SK-N-SH (cell line): Measurements from ENCODE around the gene HSPA12A. TPM values are rescaled to one million over a fixed set of nuclear protein-coding genes. Genes with fewer than 3 reads are reported as not detected.

Experiments
- CTCF ChIA-PET: fragments of 300-600, 350-600 bp; formaldehyde crosslinking; extraction: SDS; loops from one replicate; lab custom pipeline; 2021; lab: Yijun Ruan, JAX
- POLR2A ChIA-PET: fragments of 350-600 bp; sonication (Branson Sonifier 250); formaldehyde crosslinking; extraction: SDS; loops from one replicate; lab custom pipeline; 2020; ENCODE audit warnings: antibody characterized with exemption, inconsistent platforms; lab: Yijun Ruan, JAX
- DNase-seq: peaks from one replicate; pipeline ENCODE4 v3.0.0; 2012
- H2AFZ ChIP-seq: fragments of 200-600 bp; sonication (generic); 2 replicates; pipeline ENCODE4 v1.8.1; 2016; ENCODE audit warnings: antibody characterized with exemption, mild to moderate bottlenecking, low read depth
- H3F3A ChIP-seq: fragments of 200-600 bp; sonication (generic); replicated peaks from 2 replicates; pipeline ENCODE3; 2016; ENCODE audit warnings: antibody characterized with exemption, mild to moderate bottlenecking; ENCODE audit not compliant: insufficient read depth
- H3K27ac ChIP-seq, 2 experiments: fragments of 200-500 bp in 1 of 2; fragments of 200-600 bp in 1 of 2; sonication (Bioruptor generic) in 1 of 2; sonication (generic), shearing (Covaris generic) in 1 of 2; 2 replicates each; pipeline versions ENCODE4 v1.5.1 to v1.6.1; 2014 to 2016; ENCODE audit warnings: low read depth in 2 of 2, inconsistent platforms in 1 of 2, low read length in 1 of 2, mild to moderate bottlenecking in 1 of 2, mixed read lengths in 1 of 2
- H3K27me3 ChIP-seq: fragments of 200-600 bp; sonication (generic), shearing (Covaris generic); 2 replicates; pipeline ENCODE4 v1.6.1; 2016; ENCODE audit warnings: mixed run types; ENCODE audit not compliant: insufficient read depth
- H3K36me3 ChIP-seq, 2 experiments: fragments of 200-500 bp in 1 of 2; fragments of 200-600 bp in 1 of 2; sonication (Bioruptor generic) in 1 of 2; sonication (generic) in 1 of 2; replicated peaks in 1 of 2; 2 replicates each; pipeline versions ENCODE3 to v1.5.1; 2014 to 2016; ENCODE audit warnings: low read length in 1 of 2, mild to moderate bottlenecking in 1 of 2; ENCODE audit not compliant: insufficient read depth in 2 of 2, control insufficient read depth in 1 of 2
- H3K4me1 ChIP-seq, 2 experiments: fragments of 200-500 bp in 1 of 2; fragments of 200-600 bp in 1 of 2; sonication (Bioruptor generic) in 1 of 2; sonication (generic), shearing (Covaris generic) in 1 of 2; 2 replicates each; pipeline versions ENCODE4 v1.5.1 to v1.6.1; 2014 to 2016; ENCODE audit warnings: low read depth in 1 of 2, low read length in 1 of 2, mixed run types in 1 of 2; ENCODE audit not compliant: insufficient read depth in 2 of 2, control insufficient read depth in 1 of 2
- H3K4me2 ChIP-seq: fragments of 200-600 bp; sonication (generic), shearing (Covaris generic); 2 replicates; pipeline ENCODE4 v1.6.1; 2017; ENCODE audit warnings: mixed run types
- H3K4me3 ChIP-seq, 2 experiments: fragments of 200-500 bp in 1 of 2; fragments of 200-600 bp in 1 of 2; sonication (Bioruptor generic) in 1 of 2; sonication (generic), shearing (Covaris generic) in 1 of 2; 2 replicates each; pipeline versions ENCODE4 v1.5.1 to v1.8.1; 2014 to 2016; ENCODE audit warnings: low read depth in 2 of 2, inconsistent platforms in 1 of 2, low read length in 1 of 2, mild to moderate bottlenecking in 1 of 2, mixed read lengths in 1 of 2, moderate library complexity in 1 of 2
- H3K79me2 ChIP-seq: fragments of 200-600 bp; sonication (generic); 2 replicates; pipeline ENCODE4 v1.8.1; 2017; ENCODE audit warnings: mild to moderate bottlenecking; ENCODE audit not compliant: insufficient read depth
- H3K9ac ChIP-seq: fragments of 200-600 bp; sonication (generic); 2 replicates; pipeline ENCODE4 v1.6.1; 2017; ENCODE audit warnings: mixed run types
- H3K9me2 ChIP-seq: fragments of 200-600 bp; sonication (generic); 2 replicates; pipeline ENCODE4 v1.6.1; 2017; ENCODE audit warnings: mixed run types
- H3K9me3 ChIP-seq: fragments of 200-600 bp; sonication (generic); 2 replicates; pipeline ENCODE4 v1.6.1; 2017; ENCODE audit warnings: mixed run types, mild to moderate bottlenecking, moderate library complexity
- H4K20me1 ChIP-seq: fragments of 200-600 bp; sonication (generic); 2 replicates; pipeline ENCODE4 v1.6.1; 2017; ENCODE audit warnings: mild to moderate bottlenecking, mixed run types; ENCODE audit not compliant: insufficient read depth
- CTCF ChIP-seq: fragments of 200-600 bp; sonication (generic); IDR thresholded peaks from 2 replicates; pipeline ENCODE4 v1.6.1; 2017; ENCODE audit warnings: antibody characterized with exemption, mild to moderate bottlenecking, moderate library complexity
- ELF1 ChIP-seq: IDR thresholded peaks from 2 replicates; pipeline ENCODE4 v1.4.0; 2012
- GATA2 ChIP-seq: sonication (generic); formaldehyde crosslinking; IDR thresholded peaks from 2 replicates; pipeline ENCODE4 v1.5.0; 2020; ENCODE audit warnings: mild to moderate bottlenecking, missing genetic modification reagents
- JUND ChIP-seq: IDR thresholded peaks from 2 replicates; pipeline ENCODE4 v1.4.0; 2012
- MXI1 ChIP-seq: IDR thresholded peaks from 2 replicates; pipeline ENCODE4 v1.6.1; 2012; ENCODE audit warnings: mild to moderate bottlenecking, low read depth, low read length, improper control_type of control experiment
- SIN3A ChIP-seq: IDR thresholded peaks from 2 replicates; pipeline ENCODE4 v1.6.1; 2012; ENCODE audit warnings: low read depth, mild to moderate bottlenecking, low read length, moderate library complexity, borderline replicate concordance
- TEAD4 ChIP-seq: IDR thresholded peaks from 2 replicates; pipeline ENCODE4 v1.4.0; 2012; ENCODE audit warnings: mild to moderate bottlenecking, borderline replicate concordance; ENCODE audit not compliant: insufficient read depth
- YY1 ChIP-seq: IDR thresholded peaks from 2 replicates; pipeline ENCODE4 v1.4.0; 2012; ENCODE audit warnings: low read depth, mild to moderate bottlenecking
- ZBTB33 ChIP-seq: IDR thresholded peaks from 2 replicates; pipeline ENCODE4 v1.4.0; 2012; ENCODE audit warnings: low read depth, borderline replicate concordance
- WGBS: methylation state at CpG from one replicate; pipeline ENCODE4 v1.1.6; 2017; ENCODE audit warnings: low lambda C conversion rate; 5-methylcytosine and 5-hydroxymethylcytosine counted together
- polyA plus RNA-seq, 3 experiments: library from polyadenylated mRNA; depleted of rRNA; stranded (reverse); fragments of >200 nt; gene quantifications; 2 replicates each; pipeline ENCODE4 v1.2.3, GENCODE V29; 2012

Gene HSPA12A
- polyA plus RNA-seq, 1 of the 3 experiments (the other 2 are of a cell fraction): 2.9 TPM

DNA sequence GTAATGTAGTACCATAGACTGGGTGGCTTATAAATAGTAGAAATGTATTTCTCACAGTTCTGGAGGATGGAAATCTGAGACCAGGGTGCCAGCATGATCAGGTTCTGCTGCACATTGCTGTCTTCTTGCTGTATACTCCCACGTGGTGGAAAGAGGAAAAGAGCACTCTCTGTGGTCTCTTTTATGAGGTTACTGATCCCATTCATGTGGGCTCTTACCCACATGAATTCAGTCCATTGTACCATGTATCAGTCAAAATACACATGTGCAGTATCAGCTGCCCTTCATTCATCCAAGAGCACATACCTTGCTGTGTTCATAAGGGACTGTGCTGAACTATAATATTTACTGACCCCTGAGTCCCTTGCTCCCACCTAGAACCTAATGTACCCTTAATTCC, 104.5 kb downstream of the HSPA12A start:
- CTCF ChIA-PET: interaction anchor here (1.7 kb wide), 1 partner anchor 151 kb away, joined by 4 read pairs; no protein-coding TSS in a partner anchor
- Histone ChIP-seq H3K9me3 (no peaks in the 10 kb centered on the region), H3K79me2 (no peaks in the 10 kb centered on the region), H3K27me3 (no peaks in the 10 kb centered on the region; the same call in 1 of the 2 replicates), H3K9me2 (no peaks in the 10 kb centered on the region), H3K4me3 (no peak overlapping the region), H2AFZ (no peak overlapping the region)
- TF ChIP-seq CTCF (no peak), ELF1 (no peak), MXI1 (no peak), ZBTB33 (no peak)
- TF ChIP-seq, all 33 proteins: peak for 0
- Histone ChIP-seq H3K9ac (no peak overlapping the region), H3K4me2 (no peak overlapping the region), H4K20me1 (no peaks in the 10 kb centered on the region), H3K4me1 (no peaks in the 10 kb centered on the region), H3K27ac (no peak overlapping the region), H3K36me3 (no peaks in the 10 kb centered on the region), H3F3A (no peaks in the 10 kb centered on the region)
- POLR2A ChIA-PET: no interaction called here
- no peak for DNase-seq
- WGBS: 0% methylated on average over 1 of the region's 1 CpG

- Histone ChIP-seq H3K36me3 (no peaks in the 10 kb centered on the region), H3K4me2 (no peak overlapping the region), H3F3A (no peaks in the 10 kb centered on the region), H3K9me2 (no peaks in the 10 kb centered on the region), H2AFZ (no peak overlapping the region), H3K27ac (no peak overlapping the region), H4K20me1 (no peaks in the 10 kb centered on the region), H3K9ac (no peak overlapping the region), H3K4me3 (no peak overlapping the region), H3K27me3 (no peaks in the 10 kb centered on the region; the same call in 1 of the 2 replicates), H3K79me2 (no peaks in the 10 kb centered on the region), H3K9me3 (no peaks in the 10 kb centered on the region), H3K4me1 (no peaks in the 10 kb centered on the region)
- ChIA-PET POLR2A (no interaction called here), CTCF (interaction anchor here (0.8 to 1.2 kb wide), 2 partner anchors 151 to 160 kb away, joined by 3 read pairs; no protein-coding TSS in a partner anchor)
- TF ChIP-seq YY1: no peak
- TF ChIP-seq JUND: no peak
- TF ChIP-seq TEAD4: no peak
- TF ChIP-seq GATA2 (CRISPR knock-in tag): no peak
- no peak for TF ChIP-seq SIN3A
- DNase-seq: no peak
- 15% methylated on average over 2 of the region's 2 CpGs for WGBS
These were observed 105.4 kb downstream of the HSPA12A start for GRCh38 chr10:116636976-116637375.
